Stimulated activated CD4-positive, alpha-beta T cell treated with anti-CD3 and anti-CD28 coated beads, Interleukin-12 subunit alpha, Interleukin-12 subunit beta, amount 100 ng/mL, for 4 hours (primary cell): Measurements from ENCODE around the gene PSMF1.
"Not testable (repeated sequence)": the region's sequence is repeated elsewhere in the genome, so short reads cannot be mapped to it uniquely, and the experiment has no call there.

Experiments
- DNase-seq: peaks from one replicate; pipeline ENCODE4 v3.0.0-alpha.2; 2020

Gene PSMF1

GRCh38 chr20:1122388-1123315 is 4.2 kb downstream of the PSMF1 start:
- no peak for DNase-seq

DNA sequence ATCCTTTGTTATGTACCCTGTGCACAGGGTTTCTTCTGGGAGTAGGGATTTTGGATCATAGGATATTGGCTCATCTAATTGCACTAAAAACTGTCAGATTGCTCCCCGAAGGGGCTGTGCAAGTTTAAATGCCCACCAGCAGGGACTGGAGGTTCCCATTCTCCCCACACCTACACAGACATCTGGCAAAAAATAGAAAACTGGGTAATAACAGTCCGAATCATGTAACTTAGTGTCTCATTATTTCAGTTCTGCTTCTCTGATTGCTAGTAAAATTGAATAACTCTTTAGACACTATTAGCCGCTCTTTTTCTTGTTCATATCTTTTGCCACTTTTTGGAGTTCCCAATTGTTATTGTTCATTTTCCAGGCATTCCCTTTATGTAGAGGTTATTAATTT is 5.3 kb downstream of the PSMF1 start:
- DNase-seq: no peak

- no peak for DNase-seq
Observed at GRCh38 chr20:1124421-1124820, 6.0 kb downstream of the PSMF1 start.

GRCh38 chr20:1125277-1125676 is 6.9 kb downstream of the PSMF1 start:
- DNase-seq: no peak

GRCh38 chr20:1127840-1128239 is 9.4 kb downstream of the PSMF1 start:
- no peak for DNase-seq

DNA sequence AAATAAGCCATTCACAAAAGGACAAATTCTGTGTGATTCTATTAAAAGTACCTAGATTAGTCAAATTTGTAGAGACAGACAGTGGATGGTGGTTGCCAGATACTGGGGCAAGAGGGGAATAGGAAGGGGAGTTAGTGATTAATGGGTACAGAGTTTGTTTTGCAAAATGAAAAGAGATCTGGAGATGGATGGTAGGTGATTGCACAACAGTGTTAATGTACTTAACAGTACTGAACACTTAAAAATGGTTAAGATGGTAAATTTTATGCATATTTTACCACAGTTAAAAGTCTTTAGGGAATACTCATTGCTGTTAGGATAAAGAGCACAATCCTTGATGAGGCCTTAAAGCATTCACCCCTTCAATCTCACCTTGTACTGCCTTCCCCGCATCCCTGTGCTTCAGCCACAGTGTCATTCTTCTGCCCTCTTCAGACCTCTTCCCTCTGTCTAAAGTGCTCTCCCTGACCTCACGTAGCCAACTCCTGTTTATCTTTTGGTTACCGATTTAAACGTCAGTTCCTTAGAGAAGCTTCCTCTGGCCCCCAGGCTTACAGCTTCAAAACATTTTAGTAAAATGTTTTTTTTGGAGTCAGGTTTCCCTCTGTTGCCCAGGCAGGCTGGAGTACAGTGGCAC is 11.8 kb downstream of the PSMF1 start:
- no peak for DNase-seq

DNA sequence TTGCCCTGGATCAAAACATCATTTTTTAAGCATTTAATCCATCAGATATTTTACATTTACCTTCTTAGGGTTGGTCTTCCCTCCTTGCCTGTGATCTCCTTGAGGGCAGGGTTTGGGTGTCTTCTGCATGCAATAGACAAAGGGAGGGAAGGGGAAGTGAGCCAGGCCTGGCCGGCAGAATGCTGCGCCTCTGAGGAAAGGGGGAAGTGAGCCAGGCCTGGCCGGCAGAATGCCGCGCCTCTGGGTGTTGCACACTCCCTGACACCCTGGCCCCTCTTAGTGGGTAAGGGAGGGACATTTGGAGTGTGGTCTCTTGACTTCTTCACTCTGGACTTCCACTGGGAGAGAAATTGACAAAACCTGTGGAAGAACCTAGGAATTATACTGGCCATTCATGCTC is 12.4 kb downstream of the PSMF1 start:
- DNase-seq: no peak

DNA sequence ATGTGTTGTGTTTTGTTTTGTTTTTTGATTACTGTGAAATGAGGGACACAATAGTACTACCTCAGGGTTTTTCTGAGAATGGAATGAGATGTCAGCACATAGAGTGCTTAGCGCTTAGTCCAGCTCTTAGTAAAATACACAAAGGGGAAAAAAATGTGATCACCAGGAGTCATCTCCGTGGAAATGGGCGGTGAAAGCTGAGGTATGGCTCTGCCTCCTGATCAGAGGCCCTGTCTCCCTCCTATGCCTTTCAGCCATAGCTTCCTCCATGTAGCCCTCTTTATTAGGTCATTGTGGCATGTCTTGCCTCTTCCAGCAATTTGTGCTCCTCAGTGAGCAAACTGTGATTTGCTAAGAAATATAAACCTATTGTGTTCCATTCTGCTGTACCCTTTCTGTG is 13.0 kb downstream of the PSMF1 start:
- no peak for DNase-seq

- no peak for DNase-seq
Observed at GRCh38 chr20:1134355-1134754, 16.0 kb downstream of the PSMF1 start.

DNA sequence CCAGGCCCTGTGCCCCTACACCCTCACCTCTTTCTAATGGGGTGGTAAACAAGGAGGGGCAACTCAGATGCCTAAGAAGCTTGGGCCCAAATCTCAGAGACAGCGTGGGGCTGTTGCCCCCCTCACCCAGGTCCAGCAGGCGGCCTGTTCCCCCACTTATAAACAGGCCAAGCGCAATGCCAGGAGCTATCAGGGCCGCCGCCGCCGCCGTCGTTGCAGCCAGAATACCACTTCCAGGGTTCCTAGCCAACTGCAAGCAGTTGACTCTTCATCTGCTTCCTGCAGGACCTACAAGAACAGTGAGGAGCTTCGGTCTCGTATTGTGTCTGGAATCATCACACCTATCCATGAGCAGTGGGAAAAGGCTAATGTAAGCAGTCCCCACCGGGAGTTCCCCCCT is 16.4 kb downstream of the PSMF1 start:
- no peak for DNase-seq

DNA sequence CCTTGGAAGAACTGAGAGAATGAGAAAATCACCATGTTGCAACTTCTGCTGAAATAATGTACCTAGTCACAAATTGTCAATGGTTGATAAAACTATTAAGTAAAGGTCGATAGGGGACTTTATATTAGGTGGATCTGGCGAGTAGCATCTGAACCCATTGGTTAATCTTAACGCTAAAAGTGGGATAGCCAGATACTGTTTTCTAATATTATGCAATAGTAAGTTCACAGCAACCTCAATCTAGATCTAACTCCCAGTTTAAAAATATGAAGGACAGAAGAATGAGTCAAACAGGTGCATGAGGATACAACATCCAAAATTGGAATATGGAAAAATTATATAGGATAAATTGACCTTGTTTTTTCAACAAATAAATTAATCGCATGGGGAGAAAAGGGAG is 18.8 kb downstream of the PSMF1 start:
- DNase-seq: no peak

DNA sequence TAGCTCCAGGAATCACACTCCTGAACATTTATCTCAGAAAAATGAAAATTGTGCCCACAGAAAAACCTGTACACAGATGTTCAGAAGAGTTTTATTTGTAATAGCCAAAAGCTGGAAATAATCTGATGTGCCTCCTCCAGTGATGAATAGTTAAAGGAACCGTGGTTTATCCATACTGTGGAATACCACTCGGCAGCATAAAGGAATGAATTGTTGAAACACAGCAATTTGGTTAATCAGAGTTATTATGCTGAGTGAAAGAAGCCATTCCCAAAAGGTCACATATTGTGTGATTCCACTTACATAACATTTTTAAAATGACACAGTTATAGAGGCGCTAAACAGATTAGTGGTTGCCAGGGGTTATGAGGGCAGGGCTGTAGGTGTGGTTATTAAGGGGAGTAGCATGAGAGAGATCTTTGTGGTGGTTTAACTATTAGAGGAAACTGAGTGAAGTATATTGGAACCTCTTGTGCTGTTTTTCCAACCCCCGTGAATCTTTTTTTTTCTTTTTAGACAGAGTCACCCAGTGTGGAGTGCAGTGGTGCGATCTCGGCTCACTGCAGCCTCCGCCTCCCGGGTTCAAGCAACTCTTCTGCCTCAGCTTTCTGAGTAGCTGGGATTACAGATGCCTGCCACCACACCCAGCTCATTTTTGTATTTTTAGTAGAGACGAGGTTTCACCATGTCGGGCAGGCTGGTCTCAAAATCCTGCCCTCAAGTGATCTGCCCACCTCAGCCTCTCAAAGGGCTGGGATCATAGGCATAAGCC is 26.2 kb downstream of the PSMF1 start:
- no peak for DNase-seq

- DNase-seq: no peak
Observed at GRCh38 chr20:1146957-1147356, 28.6 kb downstream of the PSMF1 start.

DNA sequence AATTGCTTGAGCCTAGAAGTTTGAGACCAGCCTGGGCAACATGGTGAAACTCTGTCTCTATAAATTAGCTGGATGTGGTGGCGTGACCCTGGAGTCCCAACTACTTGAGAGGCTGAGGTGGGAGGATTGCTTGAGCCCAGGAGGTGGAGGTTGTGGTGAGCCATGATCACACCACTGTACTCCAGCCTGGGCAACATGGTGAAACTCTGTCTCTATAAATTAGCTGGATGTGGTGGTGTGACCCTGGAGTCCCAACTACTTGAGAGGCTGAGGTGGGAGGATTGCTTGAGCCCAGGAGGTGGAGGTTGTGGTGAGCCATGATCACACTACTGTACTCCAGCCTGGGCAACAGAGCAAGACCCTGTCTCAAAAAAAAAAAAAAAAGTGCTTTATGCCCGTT is 31.4 kb downstream of the PSMF1 start:
- not testable (repeated sequence) for DNase-seq

- DNase-seq: no peak
Observed at GRCh38 chr20:1150218-1150617, 31.8 kb downstream of the PSMF1 start.

DNA sequence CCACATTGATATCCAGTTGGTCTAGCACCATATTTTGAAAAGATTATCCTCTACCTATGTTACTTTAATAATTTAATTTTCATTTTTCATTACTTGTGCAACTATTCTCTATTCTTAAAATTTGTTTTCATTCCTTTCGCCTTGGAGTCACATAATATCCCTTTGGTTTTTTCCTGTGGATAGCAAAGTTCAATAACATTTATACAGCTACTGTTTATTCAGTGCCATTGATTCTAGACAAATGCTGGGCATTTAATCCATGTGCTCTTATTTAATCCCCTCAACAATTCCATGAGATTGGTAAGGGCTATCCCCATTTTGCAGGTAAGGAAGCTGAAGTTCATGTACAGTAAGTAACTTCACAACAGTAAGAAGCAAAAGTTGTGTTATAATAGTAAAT is 32.6 kb downstream of the PSMF1 start:
- no peak for DNase-seq

- no peak for DNase-seq
Observed at GRCh38 chr20:1154226-1154625, 35.8 kb downstream of the PSMF1 start.

GRCh38 chr20:1154691-1155090 is 36.3 kb downstream of the PSMF1 start:
- DNase-seq: no peak

GRCh38 chr20:1155342-1155741 is 36.9 kb downstream of the PSMF1 start:
- no peak for DNase-seq

- DNase-seq: no peak
Observed at GRCh38 chr20:1160496-1160895, 42.1 kb downstream of the PSMF1 start.

GRCh38 chr20:1160991-1161390 is 42.6 kb downstream of the PSMF1 start:
- DNase-seq: no peak

DNA sequence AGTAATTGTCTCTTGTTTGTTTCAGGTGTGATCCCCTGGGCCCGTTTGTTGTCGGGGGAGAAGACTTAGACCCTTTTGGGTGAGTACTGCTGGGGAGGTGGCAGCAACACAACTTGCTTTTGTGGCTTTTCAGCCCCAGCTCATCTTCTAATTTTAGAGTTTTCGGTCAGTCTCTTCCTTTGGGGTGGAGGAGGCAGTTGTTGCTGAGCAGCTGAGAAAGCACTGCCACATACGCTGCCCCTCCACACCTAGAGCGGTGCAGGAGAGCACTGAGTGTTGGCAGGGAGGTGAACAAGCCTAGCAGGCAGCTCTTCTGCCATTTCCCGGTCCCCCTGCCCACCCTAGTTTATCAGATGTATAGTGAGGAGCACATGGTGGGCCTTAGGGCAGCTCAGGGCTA is 44.7 kb downstream of the PSMF1 start:
- no peak for DNase-seq

DNA sequence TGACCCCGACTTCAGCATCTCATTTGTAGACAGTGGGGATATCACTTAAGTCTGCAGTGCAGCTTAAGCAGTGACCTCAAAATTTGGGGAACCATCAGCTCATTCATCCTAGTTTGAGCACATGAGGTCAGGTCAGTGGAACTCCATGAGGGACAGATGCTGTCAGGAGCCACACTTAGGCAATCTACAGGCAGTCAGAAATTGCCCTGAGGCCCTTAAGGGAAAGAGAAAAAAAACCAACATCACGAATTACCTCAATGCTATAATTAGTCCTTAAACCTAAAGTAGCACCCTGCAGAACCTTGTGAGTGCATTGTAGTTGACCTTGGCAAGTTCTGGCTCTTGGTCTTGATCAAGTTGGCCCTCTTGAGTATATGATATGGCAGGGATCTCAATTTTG is 45.3 kb downstream of the PSMF1 start:
- DNase-seq: no peak

DNA sequence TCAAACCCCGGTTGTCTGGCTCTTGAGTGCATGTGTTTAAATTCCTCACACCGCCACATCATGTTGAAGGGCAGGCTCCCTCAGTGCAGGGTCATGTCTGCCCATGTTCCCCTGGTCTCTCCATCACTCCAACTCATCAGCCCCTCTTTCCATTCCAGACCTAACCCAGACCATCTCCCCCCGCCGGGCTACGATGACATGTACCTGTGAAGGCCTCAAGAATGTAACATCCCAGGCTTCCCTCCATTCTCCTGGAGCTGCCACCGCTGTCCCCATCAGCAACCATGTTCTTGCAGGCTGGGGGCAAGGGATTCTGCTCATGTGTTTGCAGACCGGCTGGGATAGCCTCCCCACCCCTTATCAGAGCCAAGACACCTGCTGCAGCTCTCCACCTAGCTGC is 46.5 kb downstream of the PSMF1 start:
- DNase-seq: no peak
